MM.1S (cell line): Measurements from ENCODE around the gene CERS5.
A peak's percentile ranks its signal among the peaks of the same experiment; 100 is the strongest.

Experiments used
- DNase-seq: peaks from one replicate; pipeline ENCODE4 v3.0.0-alpha.2; 2015
- H2AFZ ChIP-seq: fragments of 300-600 bp; sonication (generic); 2 replicates; pipeline ENCODE4 v1.6.0; 2016; ENCODE audit warnings: antibody characterized with exemption, low read length
- H3F3A ChIP-seq: fragments of 300-600 bp; sonication (generic); 2 replicates; pipeline ENCODE4 v1.6.1; 2016; ENCODE audit warnings: mild to moderate bottlenecking, antibody characterized with exemption, low read length, moderate library complexity, mixed read lengths; ENCODE audit not compliant: insufficient read depth
- H3K27ac ChIP-seq: fragments of 300-600 bp; sonication (generic); 2 replicates; pipeline ENCODE4 v1.5.1; 2016; ENCODE audit warnings: mild to moderate bottlenecking, low read length
- H3K27me3 ChIP-seq: fragments of 300-600 bp; sonication (generic); replicated peaks from 2 replicates; pipeline ENCODE4 v1.6.0; 2016; ENCODE audit warnings: low read length; ENCODE audit not compliant: insufficient read depth
- H3K36me3 ChIP-seq: fragments of 300-600 bp; sonication (generic); replicated peaks from 2 replicates; pipeline ENCODE4 v1.6.1; 2016; ENCODE audit warnings: mild to moderate bottlenecking, low read length, mixed read lengths; ENCODE audit not compliant: insufficient read depth
- H3K4me1 ChIP-seq: fragments of 300-600 bp; sonication (generic); 2 replicates; pipeline ENCODE4 v1.6.1; 2016; ENCODE audit warnings: low read length, mixed read lengths
- H3K4me2 ChIP-seq: fragments of 300-600 bp; sonication (generic); 2 replicates; pipeline ENCODE4 v1.6.0; 2016; ENCODE audit warnings: low read depth, low read length
- H3K4me3 ChIP-seq: fragments of 300-600 bp; sonication (generic); 2 replicates; pipeline ENCODE4 v1.5.1; 2016; ENCODE audit warnings: low read length, mixed read lengths
- H3K79me2 ChIP-seq: fragments of 300-600 bp; sonication (generic); 2 replicates; pipeline ENCODE4 v1.6.1; 2016; ENCODE audit warnings: mixed run types, low read length, mixed read lengths
- H3K9ac ChIP-seq: fragments of 300-600 bp; sonication (generic); 2 replicates; pipeline ENCODE4 v1.6.1; 2016; ENCODE audit warnings: low read length, mixed read lengths
- H3K9me2 ChIP-seq: fragments of 300-600 bp; sonication (generic); replicated peaks from 2 replicates; pipeline ENCODE4 v1.6.1; 2016; ENCODE audit warnings: mild to moderate bottlenecking, low read length, mixed read lengths; ENCODE audit not compliant: insufficient read depth
- H3K9me3 ChIP-seq: fragments of 300-600 bp; sonication (generic); replicated peaks from 2 replicates; pipeline ENCODE4 v1.6.1; 2016; ENCODE audit warnings: mild to moderate bottlenecking, low read length, mixed read lengths; ENCODE audit not compliant: insufficient read depth
- H4K20me1 ChIP-seq: fragments of 300-600 bp; sonication (generic); 2 replicates; pipeline ENCODE4 v1.6.1; 2016; ENCODE audit warnings: mild to moderate bottlenecking, low read length, moderate library complexity, mixed read lengths; ENCODE audit not compliant: insufficient read depth
- EZH2 ChIP-seq: fragments of 300-600 bp; sonication (generic); optimal IDR thresholded peaks from 2 replicates; pipeline ENCODE3; 2017; ENCODE audit warnings: low read depth, mild to moderate bottlenecking, antibody characterized with exemption, low read length, mixed read lengths
- EZH2phosphoT487 ChIP-seq: fragments of 300-600 bp; sonication (generic); IDR thresholded peaks from 2 replicates; pipeline ENCODE4 v1.6.1; 2018; ENCODE audit warnings: antibody characterized with exemption, low read length
- TF ChIP-seq, protein P1 (sequence below): fragments of 300-600 bp; sonication (generic); IDR thresholded peaks from 2 replicates; pipeline ENCODE4 v1.5.1; 2016; ENCODE audit warnings: antibody characterized with exemption, low read length, mixed read lengths

CERS5 gene

DNA sequence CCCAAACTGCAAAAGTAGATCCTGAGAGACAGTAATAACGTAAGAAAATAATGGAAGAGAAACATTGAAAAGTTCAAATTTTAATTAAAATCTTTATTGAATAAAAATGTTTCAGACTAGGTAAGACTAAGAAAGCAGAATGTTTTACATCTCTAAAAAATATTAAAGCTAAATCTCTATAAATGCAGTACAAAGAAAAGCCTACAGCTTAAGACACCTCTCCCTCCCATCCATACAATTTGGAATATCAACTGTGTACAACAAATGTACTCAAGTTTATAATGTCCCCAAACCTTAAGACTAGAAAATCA is 8.5 kb upstream of the CERS5 start:
- Histone ChIP-seq H3F3A (no peaks in the 10 kb centered on the region), H3K36me3 (no peaks in the 10 kb centered on the region), H3K27me3 (no peaks in the 10 kb centered on the region), H3K4me1 (no peaks in the 10 kb centered on the region), H4K20me1 (no peaks in the 10 kb centered on the region), H3K9ac (no peak overlapping the region), H2AFZ (no peak overlapping the region), H3K27ac (no peak overlapping the region), H3K9me3 (no peaks in the 10 kb centered on the region), H3K9me2 (no peaks in the 10 kb centered on the region), H3K79me2 (no peaks in the 10 kb centered on the region), H3K4me3 (no peak overlapping the region), H3K4me2 (no peak overlapping the region)
- no peak for DNase-seq
- TF ChIP-seq EZH2, result no peak
- TF ChIP-seq EZH2phosphoT487, result no peak
- TF ChIP-seq, protein P1, sequence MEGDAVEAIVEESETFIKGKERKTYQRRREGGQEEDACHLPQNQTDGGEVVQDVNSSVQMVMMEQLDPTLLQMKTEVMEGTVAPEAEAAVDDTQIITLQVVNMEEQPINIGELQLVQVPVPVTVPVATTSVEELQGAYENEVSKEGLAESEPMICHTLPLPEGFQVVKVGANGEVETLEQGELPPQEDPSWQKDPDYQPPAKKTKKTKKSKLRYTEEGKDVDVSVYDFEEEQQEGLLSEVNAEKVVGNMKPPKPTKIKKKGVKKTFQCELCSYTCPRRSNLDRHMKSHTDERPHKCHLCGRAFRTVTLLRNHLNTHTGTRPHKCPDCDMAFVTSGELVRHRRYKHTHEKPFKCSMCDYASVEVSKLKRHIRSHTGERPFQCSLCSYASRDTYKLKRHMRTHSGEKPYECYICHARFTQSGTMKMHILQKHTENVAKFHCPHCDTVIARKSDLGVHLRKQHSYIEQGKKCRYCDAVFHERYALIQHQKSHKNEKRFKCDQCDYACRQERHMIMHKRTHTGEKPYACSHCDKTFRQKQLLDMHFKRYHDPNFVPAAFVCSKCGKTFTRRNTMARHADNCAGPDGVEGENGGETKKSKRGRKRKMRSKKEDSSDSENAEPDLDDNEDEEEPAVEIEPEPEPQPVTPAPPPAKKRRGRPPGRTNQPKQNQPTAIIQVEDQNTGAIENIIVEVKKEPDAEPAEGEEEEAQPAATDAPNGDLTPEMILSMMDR, result no peak

DNA sequence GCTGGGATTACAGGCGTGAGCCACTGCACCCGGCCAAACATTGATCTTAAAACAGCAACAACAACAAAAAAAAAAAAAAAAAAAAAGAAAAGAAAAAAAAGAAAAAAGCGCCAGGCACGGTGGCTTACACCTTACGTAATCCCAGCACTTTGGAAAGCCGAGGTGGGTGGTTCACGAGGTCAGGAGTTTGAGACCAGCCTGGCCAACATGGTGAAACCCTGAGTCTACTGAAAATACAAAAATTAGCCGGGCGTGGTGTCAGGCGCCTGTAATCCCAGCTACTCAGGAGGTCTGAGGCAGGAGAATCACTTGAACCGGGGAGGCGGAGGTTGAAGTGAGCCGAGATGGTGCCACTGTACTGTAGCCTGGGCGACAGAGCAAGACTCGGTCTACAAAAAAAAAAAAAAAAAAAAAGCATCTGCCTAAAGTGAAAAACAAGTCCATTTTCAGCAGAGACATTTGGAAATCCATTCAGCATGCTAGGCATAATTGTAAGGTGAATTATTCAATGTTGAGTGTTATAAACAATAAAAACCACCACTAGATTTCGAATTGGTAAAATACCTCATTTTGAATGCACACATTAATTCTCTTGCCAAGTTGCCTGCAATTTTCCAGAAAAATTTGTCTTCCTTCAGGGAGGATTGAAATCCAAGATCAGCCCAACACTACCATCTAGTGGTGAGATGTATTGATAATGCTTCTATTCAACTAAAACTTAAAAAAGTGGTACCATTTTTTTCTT is 8.0 kb upstream of the CERS5 start:
- H2AFZ ChIP-seq, result no peak overlapping the region
- H3K9ac ChIP-seq, result no peak overlapping the region
- H3K9me3 ChIP-seq, result no peaks in the 10 kb centered on the region
- no peaks in the 10 kb centered on the region for H4K20me1 ChIP-seq
- H3F3A ChIP-seq, result no peaks in the 10 kb centered on the region
- no peak overlapping the region for H3K4me2 ChIP-seq
- no peak overlapping the region for H3K27ac ChIP-seq
- H3K4me1 ChIP-seq, result no peaks in the 10 kb centered on the region
- H3K36me3 ChIP-seq, result no peaks in the 10 kb centered on the region
- H3K27me3 ChIP-seq, result no peaks in the 10 kb centered on the region
- no peak overlapping the region for H3K4me3 ChIP-seq
- TF ChIP-seq, protein P1, result peak; percentile 70
- no peak for TF ChIP-seq EZH2
- H3K9me2 ChIP-seq, result no peaks in the 10 kb centered on the region
- H3K79me2 ChIP-seq, result no peaks in the 10 kb centered on the region
- peak; percentile 61 for DNase-seq

DNA sequence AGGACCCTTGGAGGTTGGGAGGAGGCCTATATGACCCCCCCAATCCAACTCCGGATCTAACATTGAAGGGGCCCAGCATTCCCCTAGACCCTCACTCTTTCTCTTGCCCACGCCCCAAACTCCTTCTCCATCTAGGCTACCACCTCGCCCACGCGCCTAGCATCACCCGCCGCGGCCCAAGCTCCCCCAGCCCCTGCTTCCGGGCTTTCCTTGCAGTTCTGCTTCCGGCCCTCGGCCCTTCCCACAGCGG is 445 bp downstream of the CERS5 start:
- H3K79me2 ChIP-seq, result peaks cover 25% of the 10 kb centered on the region
- peak overlapping the region; percentile 76 for H2AFZ ChIP-seq
- DNase-seq, result no peak
- H3K9ac ChIP-seq, result peak overlapping the region; percentile 72
- H3K9me3 ChIP-seq, result no peaks in the 10 kb centered on the region
- H3F3A ChIP-seq, result no peaks in the 10 kb centered on the region
- no peaks in the 10 kb centered on the region for H3K9me2 ChIP-seq
- peak overlapping the region; percentile 94 for H3K4me2 ChIP-seq
- H3K4me3 ChIP-seq, result peak overlapping the region; percentile 75
- no peaks in the 10 kb centered on the region for H3K27me3 ChIP-seq
- TF ChIP-seq EZH2phosphoT487 (no peak), EZH2 (no peak)
- TF ChIP-seq, protein P1, result no peak
- H3K27ac ChIP-seq, result peak overlapping the region; percentile 12; the same call in 1 of the 2 replicates
- no peaks in the 10 kb centered on the region for H3K36me3 ChIP-seq
- H3K4me1 ChIP-seq, result peaks cover 5% of the 10 kb centered on the region; the same call in 1 of the 2 replicates
- H4K20me1 ChIP-seq, result no peaks in the 10 kb centered on the region
